SU-DHL-6 (cell line): ENCODE measurements around the gene CFAP99.

Source experiments
- EZH2phosphoT487 ChIP-seq: fragments of 200-600 bp; sonication (generic), shearing (Covaris generic); conservative IDR thresholded peaks from 2 replicates; pipeline ENCODE4 v1.6.1; 2018; ENCODE audit warnings: mild to moderate bottlenecking, antibody characterized with exemption, low read length, moderate library complexity, mixed read lengths
- TF ChIP-seq, protein P1 (sequence below): fragments of 200-600 bp; sonication (generic); IDR thresholded peaks from one replicate; pipeline ENCODE4 v1.5.1; 2017; ENCODE audit warnings: antibody characterized with exemption, mild to moderate bottlenecking, low read length, moderate library complexity; ENCODE audit not compliant: insufficient read depth, poor library complexity, severe bottlenecking

DNA sequence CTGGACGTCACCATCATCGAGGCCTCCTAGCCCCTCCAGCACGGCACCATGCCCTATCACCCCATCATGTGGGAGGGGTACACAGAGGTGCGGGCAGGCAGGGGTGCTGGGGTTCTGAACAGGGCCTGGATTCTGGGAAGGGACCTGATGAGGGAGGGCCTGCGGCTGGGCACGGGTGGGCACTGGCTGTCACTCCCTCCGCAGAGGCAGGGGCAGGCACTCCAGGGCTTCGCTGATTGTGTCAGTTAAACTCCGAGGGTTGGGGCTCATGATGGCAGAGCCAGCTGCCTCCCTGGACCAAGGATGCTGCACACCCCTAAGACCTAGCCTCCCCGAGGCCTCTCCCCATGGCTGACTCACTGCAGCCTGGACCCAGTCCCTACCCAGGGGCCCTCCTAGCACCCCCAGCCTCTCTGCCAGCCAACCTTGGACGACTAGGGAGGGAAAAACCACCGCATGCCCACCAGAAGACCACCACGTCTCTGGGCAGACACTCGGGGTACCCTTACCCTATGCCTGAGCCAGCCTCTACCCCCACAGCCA, 46.2 kb upstream of the CFAP99 start:
- TF ChIP-seq, protein P1, sequence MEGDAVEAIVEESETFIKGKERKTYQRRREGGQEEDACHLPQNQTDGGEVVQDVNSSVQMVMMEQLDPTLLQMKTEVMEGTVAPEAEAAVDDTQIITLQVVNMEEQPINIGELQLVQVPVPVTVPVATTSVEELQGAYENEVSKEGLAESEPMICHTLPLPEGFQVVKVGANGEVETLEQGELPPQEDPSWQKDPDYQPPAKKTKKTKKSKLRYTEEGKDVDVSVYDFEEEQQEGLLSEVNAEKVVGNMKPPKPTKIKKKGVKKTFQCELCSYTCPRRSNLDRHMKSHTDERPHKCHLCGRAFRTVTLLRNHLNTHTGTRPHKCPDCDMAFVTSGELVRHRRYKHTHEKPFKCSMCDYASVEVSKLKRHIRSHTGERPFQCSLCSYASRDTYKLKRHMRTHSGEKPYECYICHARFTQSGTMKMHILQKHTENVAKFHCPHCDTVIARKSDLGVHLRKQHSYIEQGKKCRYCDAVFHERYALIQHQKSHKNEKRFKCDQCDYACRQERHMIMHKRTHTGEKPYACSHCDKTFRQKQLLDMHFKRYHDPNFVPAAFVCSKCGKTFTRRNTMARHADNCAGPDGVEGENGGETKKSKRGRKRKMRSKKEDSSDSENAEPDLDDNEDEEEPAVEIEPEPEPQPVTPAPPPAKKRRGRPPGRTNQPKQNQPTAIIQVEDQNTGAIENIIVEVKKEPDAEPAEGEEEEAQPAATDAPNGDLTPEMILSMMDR, result no peak
- no peak for TF ChIP-seq EZH2phosphoT487
